Activated naive CD4-positive, alpha-beta T cell treated with anti-CD3 and anti-CD28 coated beads, Interleukin-2, amount 50 U/mL, for 72 hours (primary cell): ENCODE results near the gene ACSL6. TPM values are rescaled to one million over a fixed set of nuclear protein-coding genes. Genes with fewer than 3 reads are reported as not detected.

ENCODE experiments used
- ATAC-seq, 2 donors: fragments of 150-1000 bp; cut with Tn5 transposase; 2 replicates each; pipeline ENCODE4 v1.10.0; 2021; ENCODE audit warnings: mild to moderate bottlenecking in 2 of 2, moderate library complexity in 2 of 2
- DNase-seq, 2 donors: peaks; one replicate each; pipeline ENCODE4 v3.0.0; 2021 to 2022; ENCODE audit warnings: low spot score in 2 of 2
- H3K27ac Mint-ChIP-seq, 2 donors: one replicate each; pipeline ENCODE4 v1.8.0; 2022; ENCODE audit warnings: mild to moderate bottlenecking in 2 of 2, mixed read lengths in 2 of 2
- H3K36me3 Mint-ChIP-seq, 2 donors: one replicate each; pipeline ENCODE4 v1.8.0; 2022; ENCODE audit warnings: mixed read lengths in 2 of 2
- H3K9me3 Mint-ChIP-seq, 2 donors: one replicate each; pipeline ENCODE4 v1.8.0; 2022; ENCODE audit warnings: mixed read lengths in 2 of 2
- total RNA-seq, 2 donors: library from RNA; stranded (reverse); gene quantifications; one replicate each; pipeline ENCODE4 v1.2.3, GENCODE V29; 2022

The ACSL6 gene, protein sequence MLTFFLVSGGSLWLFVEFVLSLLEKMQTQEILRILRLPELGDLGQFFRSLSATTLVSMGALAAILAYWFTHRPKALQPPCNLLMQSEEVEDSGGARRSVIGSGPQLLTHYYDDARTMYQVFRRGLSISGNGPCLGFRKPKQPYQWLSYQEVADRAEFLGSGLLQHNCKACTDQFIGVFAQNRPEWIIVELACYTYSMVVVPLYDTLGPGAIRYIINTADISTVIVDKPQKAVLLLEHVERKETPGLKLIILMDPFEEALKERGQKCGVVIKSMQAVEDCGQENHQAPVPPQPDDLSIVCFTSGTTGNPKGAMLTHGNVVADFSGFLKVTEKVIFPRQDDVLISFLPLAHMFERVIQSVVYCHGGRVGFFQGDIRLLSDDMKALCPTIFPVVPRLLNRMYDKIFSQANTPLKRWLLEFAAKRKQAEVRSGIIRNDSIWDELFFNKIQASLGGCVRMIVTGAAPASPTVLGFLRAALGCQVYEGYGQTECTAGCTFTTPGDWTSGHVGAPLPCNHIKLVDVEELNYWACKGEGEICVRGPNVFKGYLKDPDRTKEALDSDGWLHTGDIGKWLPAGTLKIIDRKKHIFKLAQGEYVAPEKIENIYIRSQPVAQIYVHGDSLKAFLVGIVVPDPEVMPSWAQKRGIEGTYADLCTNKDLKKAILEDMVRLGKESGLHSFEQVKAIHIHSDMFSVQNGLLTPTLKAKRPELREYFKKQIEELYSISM
- 1 to 10 TPM; 1.8 to 3.5 TPM for total RNA-seq

DNA sequence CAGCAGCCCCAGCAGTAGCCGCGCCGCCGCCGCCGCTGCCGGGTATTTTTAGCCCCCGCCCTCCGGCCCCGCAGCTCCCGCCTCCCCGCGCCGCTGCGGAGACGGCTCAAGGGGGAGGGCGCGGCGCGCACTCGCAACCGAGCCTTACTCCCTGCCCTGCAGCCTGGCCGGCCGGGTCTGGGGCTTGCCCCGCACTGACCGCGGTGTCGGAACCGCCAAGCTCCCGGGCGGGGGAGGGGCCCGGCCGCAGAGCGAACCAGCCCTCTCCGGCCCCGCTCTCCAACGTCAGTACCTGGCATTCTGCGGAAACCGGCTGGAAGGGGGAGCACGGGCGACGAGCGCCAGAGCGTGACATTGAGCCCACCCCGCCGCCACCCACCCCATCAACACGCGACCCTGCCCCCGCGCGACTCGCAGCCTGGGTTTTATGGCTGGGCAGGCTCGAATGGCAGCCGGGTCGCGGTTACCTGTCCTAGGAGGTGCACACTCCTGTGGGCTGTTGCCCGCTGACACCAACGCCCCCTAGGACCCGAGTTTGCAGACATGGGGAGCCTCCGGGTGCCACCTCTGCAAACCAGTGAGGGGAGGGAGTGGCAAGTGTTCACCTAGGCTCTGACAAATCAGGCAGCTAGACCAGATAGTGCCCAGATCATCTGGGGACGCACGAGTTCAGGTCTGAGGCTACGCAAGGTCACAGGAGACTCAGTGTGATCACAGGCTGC, at the start of gene ACSL6:
Gene ACSL6 (minus strand): TSS at position 37 of the 722 bp plus-strand sequence. CDS start 105 bp downstream, outside the sequence.
- no peaks in the 10 kb centered on the region for H3K9me3 Mint-ChIP-seq
- ATAC-seq (peak; percentile 34 to 51), DNase-seq (peak; percentile 46 to 56)
- H3K27ac Mint-ChIP-seq: peak within 1 kb of the TSS in 1 of 2 donors; percentile 32
- no peaks in the 10 kb centered on the region for H3K36me3 Mint-ChIP-seq

DNA sequence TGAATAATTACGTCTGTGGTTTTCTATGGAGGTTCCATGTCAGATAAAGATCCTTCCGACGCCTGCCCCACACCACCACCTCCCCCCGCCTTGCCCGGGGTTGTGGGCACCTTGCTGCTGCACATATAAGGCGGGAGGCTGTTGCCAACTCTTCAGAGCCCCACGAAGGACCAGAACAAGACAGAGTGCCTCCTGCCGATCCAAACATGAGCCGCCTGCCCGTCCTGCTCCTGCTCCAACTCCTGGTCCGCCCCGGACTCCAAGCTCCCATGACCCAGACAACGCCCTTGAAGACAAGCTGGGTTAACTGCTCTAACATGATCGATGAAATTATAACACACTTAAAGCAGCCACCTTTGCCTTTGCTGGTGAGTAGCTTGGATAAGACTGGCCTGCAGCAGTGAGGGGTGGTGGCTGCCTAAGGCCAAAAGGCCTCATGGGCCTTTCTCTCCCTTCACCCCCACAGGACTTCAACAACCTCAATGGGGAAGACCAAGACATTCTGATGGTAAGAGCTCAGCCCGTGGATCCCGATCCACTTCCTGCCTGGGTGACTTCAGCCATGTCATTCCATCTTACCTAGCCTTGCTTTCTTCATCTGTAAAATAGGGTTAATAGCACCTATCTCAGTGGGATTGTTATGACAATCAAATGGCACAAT, 49.2 kb upstream of the ACSL6 start, which contains the start of gene IL3:
Gene IL3 (plus strand): TSS at position 155 of the 661 bp plus-strand sequence. CDS start 52 bp downstream, at position 207.
- DNase-seq (peak in 1 of 2 donors; percentile 45), ATAC-seq (no peak)
- H3K9me3 Mint-ChIP-seq: no peaks in the 10 kb centered on the region
- H3K27ac Mint-ChIP-seq: peak within 1 kb of the TSS; percentile 17 to 29
- no peaks in the 10 kb centered on the region for H3K36me3 Mint-ChIP-seq

DNA sequence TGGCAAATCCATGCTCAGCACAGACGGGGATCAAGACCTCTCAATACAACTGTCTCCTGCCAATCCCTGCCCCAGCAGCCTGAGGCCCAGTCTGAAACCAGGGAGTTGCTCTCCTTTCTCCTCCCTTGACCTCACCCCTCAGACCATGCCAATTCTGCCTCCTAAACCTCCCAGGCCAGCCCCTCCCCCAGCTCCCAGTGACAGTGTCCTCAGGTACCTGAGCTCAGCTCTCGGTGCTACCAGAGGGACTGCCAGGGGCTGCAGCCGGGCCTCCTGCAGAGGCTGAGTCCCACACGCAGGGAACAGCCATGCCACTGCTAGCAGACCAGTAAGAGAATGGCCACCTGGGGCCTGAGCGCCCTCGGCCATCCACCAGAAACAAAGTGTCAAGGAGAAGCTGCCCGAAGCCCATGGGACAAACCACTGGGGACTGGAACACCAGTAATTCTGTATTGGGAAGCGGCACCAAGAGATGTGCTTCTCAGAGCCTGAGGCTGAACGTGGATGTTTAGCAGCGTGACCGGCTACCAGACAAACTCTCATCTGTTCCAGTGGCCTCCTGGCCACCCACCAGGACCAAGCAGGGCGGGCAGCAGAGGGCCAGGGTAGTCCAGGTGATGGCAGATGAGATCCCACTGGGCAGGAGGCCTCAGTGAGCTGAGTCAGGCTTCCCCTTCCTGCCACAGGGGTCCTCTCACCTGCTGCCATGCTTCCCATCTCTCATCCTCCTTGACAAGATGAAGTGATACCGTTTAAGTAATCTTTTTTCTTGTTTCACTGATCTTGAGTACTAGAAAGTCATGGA, 48.4 kb upstream of the ACSL6 start:
- Mint-ChIP-seq H3K9me3 (no peaks in the 10 kb centered on the region), H3K27ac (peak overlapping the region; percentile 17 to 29), H3K36me3 (no peaks in the 10 kb centered on the region)
- ATAC-seq (no peak), DNase-seq (peak in 1 of 2 donors; percentile 54)

DNA sequence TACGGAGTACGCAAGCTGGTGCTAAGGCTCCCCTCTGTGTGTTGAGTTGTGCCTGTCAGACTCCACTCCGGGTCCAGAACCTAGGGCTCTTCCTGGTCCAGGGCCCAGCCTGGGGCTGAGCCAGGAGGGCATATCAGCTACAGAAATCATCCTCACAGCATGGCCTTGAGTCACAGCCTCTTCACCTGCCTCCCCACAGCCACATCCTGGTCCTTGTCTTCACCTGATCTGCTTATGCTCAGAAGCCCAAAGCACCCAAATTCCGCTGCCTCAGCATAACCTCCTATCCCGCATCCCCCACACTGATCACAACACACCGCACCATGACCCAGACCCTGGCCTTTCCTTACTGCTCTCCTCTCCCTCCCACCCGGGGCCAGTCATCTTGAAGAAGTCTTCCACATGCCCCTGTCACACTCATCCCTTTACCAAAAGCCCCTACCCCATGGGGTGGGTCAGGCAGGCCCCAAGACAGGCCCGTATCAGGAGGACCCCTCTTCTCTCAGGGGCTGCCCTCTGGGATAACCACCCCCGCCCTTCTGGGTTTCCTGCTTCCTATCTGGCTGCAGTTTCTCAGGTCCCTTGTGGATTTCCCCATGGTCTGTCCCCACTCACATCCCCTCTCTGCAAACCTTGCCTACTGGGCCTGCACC, 47.7 kb upstream of the ACSL6 start:
- DNase-seq: peak in 1 of 2 donors; percentile 48
- H3K27ac Mint-ChIP-seq: peak overlapping the region in 1 of 2 donors; percentile 17

DNA sequence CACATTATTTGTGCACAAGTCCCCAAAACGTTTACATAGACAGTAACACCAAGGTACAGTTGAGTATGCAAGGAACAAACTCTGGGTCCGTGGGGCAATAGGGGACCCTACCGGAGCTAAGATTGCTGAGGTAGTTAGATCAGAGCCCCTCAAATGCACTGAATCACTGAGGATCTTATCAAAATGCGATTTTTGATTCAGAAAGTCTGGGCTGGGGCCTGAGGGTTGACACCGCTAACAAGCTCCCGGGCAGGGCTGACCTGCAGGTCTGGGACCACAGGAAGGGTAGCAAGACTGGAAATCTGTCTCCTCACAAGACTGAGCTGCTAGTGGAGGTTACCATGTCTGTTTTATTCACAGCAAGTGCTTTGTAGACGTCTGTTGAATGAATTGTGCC, 47.2 kb upstream of the ACSL6 start:
- DNase-seq (no peak), ATAC-seq (no peak)
- Mint-ChIP-seq H3K36me3 (no peaks in the 10 kb centered on the region), H3K9me3 (no peaks in the 10 kb centered on the region), H3K27ac (no peak overlapping the region)

More for the DNA sequence above, 47.7 kb upstream of the ACSL6 start:
- Mint-ChIP-seq H3K36me3 (no peaks in the 10 kb centered on the region), H3K9me3 (no peaks in the 10 kb centered on the region)
- ATAC-seq: peak in 1 of 2 donors; percentile 37

DNA sequence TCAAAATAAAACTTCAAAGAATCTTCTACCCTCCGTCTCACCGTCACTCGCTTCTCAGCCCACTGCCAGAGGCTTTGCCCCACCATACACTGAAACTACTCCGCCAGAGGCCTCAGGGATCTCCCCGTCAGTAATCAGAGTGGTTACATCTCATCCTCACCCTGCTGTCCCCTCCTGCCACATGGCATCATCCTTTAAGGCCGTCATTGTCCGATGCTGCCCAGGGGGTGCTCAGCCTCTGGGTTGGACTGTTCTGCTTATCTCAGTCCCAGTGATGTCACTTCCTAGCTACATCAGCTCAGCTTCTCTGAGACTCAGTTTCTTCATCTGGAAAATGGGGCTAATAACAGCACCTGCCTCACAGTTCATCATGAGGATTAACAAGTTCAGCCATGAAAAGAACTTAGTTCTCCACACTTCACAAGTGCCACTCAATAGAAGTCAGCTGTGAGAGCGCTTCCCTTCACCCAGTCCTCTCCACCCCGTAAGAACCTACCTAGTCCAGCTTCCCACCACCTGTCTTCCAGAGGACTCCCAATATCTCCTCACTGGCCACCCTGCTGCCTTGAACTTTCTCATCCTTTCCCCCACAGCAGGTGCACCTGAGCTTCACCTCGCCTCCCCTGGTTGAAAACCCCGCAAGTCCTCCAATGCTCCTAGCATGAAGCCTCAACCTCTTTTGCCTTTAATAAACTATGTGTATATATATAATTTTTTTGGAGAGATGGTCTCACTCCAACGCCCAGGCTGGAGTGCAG, 46.2 kb upstream of the ACSL6 start:
- Mint-ChIP-seq H3K27ac (no peak overlapping the region), H3K36me3 (no peaks in the 10 kb centered on the region), H3K9me3 (no peaks in the 10 kb centered on the region)
- DNase-seq (peak in 1 of 2 donors; percentile 34), ATAC-seq (no peak)

DNA sequence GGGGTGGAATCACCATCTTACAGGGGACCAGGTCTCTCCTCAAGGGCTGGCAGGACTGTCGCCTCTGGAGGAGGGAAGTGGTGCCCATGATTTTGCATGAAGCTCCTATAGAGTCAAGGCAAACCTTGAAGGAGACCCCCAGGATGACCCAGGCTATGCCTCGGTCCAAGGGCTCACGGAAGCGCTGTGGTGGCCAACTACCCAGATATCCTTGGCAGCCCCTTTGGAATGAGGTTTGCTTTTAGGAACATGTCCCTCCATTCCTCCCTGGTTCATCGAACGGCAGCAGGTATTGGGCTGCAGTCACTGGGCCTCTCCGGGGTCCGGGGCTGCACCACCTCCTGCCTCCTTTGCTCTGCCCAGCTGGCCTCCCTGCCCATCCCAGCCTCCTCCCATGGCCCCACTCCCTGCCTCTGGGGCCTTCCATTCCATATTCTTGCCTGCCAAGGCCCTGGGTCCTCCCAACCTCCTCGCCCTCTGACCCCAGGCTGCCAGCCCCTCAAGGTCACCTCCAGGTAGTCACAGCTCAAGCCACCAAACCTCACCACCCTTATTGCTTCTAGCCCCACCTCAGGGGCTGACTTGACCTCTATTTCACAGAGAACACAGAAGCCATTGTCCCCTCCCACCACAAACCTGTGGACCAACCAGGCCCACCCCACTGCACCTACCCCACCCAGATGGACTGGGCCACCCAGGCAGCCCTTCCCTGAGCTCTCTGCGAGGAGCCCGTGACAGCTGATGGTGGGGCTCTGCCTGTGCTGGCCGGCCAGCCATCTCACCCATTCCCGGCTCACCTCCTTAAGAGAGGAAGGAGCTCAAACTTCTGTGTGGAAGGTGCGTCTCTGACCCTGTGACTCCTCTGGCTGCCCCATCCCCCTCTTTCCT, 45.4 kb upstream of the ACSL6 start:
- H3K27ac Mint-ChIP-seq: peak overlapping the region in 1 of 2 donors; percentile 13
- DNase-seq (peak in 1 of 2 donors; percentile 49), ATAC-seq (no peak)
- no peaks in the 10 kb centered on the region for H3K9me3 Mint-ChIP-seq
- H3K36me3 Mint-ChIP-seq: no peaks in the 10 kb centered on the region

DNA sequence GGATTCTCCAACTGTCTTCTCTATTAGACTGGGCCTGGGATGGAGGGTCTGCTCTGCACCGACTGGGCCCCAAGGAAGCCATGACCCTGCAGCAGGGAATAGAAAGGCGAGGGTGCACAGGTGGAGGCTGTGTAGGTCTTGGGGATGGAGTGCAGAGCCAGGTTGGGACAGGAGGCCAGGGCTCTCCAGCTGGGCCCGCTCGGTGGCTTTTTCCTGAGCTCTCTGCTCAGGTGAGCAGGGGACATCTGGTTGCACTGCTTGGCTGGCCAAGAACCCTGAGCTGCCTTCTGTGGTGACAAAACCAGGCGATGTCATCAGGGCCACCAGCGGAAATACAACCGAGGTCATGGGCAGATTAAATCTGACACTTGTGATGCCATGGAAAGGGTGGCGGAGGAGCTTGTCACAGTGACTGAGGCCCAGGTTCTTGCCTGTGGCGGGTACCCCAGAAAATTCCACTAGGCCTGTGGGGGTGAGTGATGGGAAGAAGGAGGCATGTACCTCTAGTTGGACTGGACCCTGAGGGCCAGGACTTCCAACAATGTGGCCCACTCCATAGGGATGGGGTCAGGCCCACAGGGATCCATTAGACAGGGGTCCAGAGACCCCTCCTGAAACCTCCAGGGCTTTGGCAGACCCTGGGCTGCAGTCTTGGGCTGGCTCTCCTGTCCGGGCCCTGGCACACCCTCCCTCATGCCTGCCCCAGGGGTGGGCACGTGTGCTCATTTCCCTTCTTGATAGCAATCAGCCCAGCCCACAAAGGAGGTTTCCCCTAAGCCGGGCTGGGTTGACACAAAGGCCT, 44.6 kb upstream of the ACSL6 start:
- no peaks in the 10 kb centered on the region for H3K36me3 Mint-ChIP-seq
- ATAC-seq (peak in 1 of 2 donors; percentile 55), DNase-seq (peak in 1 of 2 donors; percentile 54)
- H3K27ac Mint-ChIP-seq: no peak overlapping the region
- no peaks in the 10 kb centered on the region for H3K9me3 Mint-ChIP-seq

DNA sequence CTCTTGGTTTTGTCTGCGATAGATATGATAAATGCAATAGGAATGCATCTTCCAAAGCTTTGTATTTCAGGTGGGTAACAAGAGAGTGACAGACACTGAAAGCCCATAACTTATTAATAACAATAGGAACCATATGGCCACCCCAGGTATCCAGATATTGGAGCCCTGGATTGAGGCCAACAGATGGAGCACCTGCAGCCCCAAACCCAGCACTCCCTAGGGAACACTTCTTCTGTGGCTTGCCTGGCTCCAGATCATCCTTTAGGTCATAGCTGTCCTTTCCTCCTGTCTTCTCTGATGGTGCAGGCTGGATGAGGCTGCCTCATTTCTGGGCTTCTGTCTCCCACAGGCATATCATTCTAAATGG, 44.0 kb upstream of the ACSL6 start:
- Mint-ChIP-seq H3K36me3 (no peaks in the 10 kb centered on the region), H3K27ac (no peak overlapping the region), H3K9me3 (no peaks in the 10 kb centered on the region)
- ATAC-seq: no peak
- DNase-seq: no peak

DNA sequence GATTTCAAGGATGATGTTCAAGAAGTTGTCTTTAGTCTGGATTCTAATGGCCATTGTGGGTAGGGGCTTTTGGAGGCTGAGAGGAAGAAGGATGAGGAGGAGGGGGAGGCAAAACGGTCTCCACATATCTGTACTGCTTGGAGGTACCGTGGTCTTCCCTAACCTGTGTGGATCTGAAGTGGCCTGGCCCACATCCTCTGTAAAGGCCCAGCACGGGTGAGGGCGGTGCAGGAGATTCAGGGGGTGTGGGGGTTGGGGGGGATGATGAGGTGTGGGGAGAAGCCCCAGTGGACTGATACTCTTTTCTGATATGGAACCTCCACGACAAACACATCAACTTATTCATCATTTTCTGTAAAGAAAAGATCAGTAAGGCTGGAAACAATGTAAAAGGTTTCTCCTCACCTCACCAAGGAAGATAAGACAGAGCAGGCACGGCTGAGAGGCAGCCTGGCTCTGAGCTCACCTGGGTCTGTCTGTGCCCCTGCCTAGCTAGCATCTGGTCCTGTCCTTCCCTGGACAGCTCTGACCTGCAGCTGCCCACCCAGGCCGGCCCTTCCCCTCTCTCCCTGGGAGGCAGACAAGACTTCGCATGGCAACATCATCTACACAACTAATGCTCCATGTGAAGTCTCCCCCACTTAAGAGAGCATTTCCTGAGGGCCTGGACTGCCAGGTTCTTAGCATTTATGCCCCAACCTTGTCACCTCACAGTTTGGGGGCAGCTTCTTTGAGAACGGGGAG, 43.4 kb upstream of the ACSL6 start:
- H3K27ac Mint-ChIP-seq: no peak overlapping the region
- no peaks in the 10 kb centered on the region for H3K9me3 Mint-ChIP-seq
- no peaks in the 10 kb centered on the region for H3K36me3 Mint-ChIP-seq
- ATAC-seq (no peak), DNase-seq (peak in 1 of 2 donors; percentile 49)

DNA sequence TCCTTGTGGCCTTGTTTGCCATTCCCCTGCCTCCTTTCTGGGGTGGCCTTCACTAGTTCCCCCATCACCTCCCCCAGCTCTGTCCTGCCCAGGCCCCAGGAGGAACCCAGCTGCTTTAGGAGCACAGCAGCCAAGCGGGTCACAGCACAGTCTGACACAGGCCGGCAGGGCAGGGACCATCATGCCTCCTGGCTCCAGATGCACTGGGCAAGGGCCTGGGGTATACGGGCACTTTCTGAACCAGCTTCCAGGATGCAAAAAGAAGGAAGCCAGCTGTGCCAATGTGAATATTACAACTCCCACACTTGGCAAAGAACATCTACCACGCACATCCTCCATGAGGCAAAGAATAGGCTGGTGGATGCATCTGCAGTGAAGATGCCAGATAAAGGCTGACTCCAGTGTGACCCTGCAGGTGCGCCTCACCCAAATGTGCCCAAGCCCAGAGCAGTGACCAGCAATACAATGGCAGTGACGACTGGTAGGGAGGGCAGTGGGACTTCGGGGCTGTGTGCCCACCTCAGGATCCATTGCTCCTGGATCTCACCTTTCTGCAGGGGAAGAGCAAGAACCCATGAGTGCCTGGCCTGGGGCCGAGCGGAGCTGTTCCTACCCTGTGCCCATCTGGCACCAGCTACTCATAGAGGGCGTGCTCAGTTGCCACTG, 42.7 kb upstream of the ACSL6 start:
- DNase-seq: peak in 1 of 2 donors; percentile 35
- H3K27ac Mint-ChIP-seq: no peak overlapping the region
- no peak for ATAC-seq
- no peaks in the 10 kb centered on the region for H3K36me3 Mint-ChIP-seq
- no peaks in the 10 kb centered on the region for H3K9me3 Mint-ChIP-seq

DNA sequence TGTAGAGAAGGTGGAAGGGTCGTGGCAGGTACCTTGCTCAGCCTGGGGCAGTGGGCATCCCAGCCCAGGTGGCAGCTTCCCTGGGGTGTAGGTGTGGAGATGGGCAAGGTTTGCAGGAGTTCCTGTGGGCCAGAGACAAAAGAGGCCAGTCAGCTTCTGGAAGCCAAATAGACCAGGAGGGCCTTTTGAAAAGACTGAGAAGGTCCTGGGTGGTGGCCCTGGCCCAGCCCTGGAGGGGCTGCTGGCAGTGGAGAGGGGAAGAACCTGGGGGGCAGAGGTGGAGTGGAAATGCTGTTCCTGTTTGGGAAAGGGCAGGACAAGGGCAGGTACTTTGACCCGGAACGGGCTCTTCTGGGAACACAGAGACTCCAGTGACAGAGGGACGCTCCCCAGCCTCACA, 42.0 kb upstream of the ACSL6 start:
- no peak for DNase-seq
- no peaks in the 10 kb centered on the region for H3K9me3 Mint-ChIP-seq

More for the DNA sequence above, 42.0 kb upstream of the ACSL6 start:
- Mint-ChIP-seq H3K36me3 (no peaks in the 10 kb centered on the region), H3K27ac (no peak overlapping the region)
- ATAC-seq: no peak
